Aorta (tissue), 5 donors: ENCODE results near the gene MMAB. TPM values are rescaled to one million over a fixed set of nuclear protein-coding genes. Genes with fewer than 3 reads are reported as not detected.

Experiments used
- ATAC-seq: fragments of 200-7000 bp; cut with Tn5 transposase; one replicate; pipeline ENCODE4 v1.9.1; 2022; ENCODE audit warnings: moderate library complexity; ENCODE audit not compliant: low FRiP score
- DNase-seq, 2 donors: peaks; one replicate each; pipeline ENCODE4 v3.0.0-alpha.2; 2020
- H3K27ac ChIP-seq, 2 donors: one replicate each; pipeline ENCODE4 v1.5.1; 2013; ENCODE audit warnings: low read length in 2 of 2, mild to moderate bottlenecking in 2 of 2, moderate library complexity in 2 of 2, control low read depth in 1 of 2, inconsistent platforms in 1 of 2, low read depth in 1 of 2
- H3K27me3 ChIP-seq, 2 donors: one replicate each; pipeline ENCODE4 v1.6.1; 2013; ENCODE audit warnings: control low read depth in 1 of 2, low read length in 1 of 2, mild to moderate bottlenecking in 1 of 2, moderate library complexity in 1 of 2; ENCODE audit not compliant: insufficient read depth in 2 of 2, control insufficient read depth in 1 of 2
- H3K36me3 ChIP-seq, 2 donors: one replicate each; pipeline ENCODE4 v1.6.1; 2013; ENCODE audit warnings: control low read depth in 1 of 2, low read length in 1 of 2, mild to moderate bottlenecking in 1 of 2; ENCODE audit not compliant: insufficient read depth in 2 of 2, control insufficient read depth in 1 of 2
- H3K4me1 ChIP-seq, 2 donors: one replicate each; pipeline ENCODE4 v1.6.1; 2013; ENCODE audit warnings: low read length in 2 of 2, control low read depth in 1 of 2, mild to moderate bottlenecking in 1 of 2, moderate library complexity in 1 of 2; ENCODE audit not compliant: insufficient read depth in 2 of 2, control insufficient read depth in 1 of 2
- H3K4me3 ChIP-seq, 2 donors: one replicate each; pipeline ENCODE4 v1.5.1; 2013; ENCODE audit warnings: low read length in 2 of 2, control low read depth in 1 of 2, mild to moderate bottlenecking in 1 of 2
- H3K9me3 ChIP-seq: one replicate; pipeline ENCODE4 v1.6.1; 2013; ENCODE audit warnings: mild to moderate bottlenecking, low read length; ENCODE audit not compliant: control insufficient read depth
- WGBS, 2 donors: extraction: QIAGEN DNeasy Blood & Tissue Kit; methylation state at CpG; one replicate each; pipeline ENCODE4 v1.1.7; 2013; 5-methylcytosine and 5-hydroxymethylcytosine counted together
- intact Hi-C, 2 donors: fragments of 100-400 bp; cut with DNase I; formaldehyde crosslinking; loops; one replicate each; pipeline versions ENCODE4 v1.14.2 to v1.15.0; 2022
- polyA plus RNA-seq, 2 donors: library from polyadenylated mRNA; stranded (reverse); fragments of 200-250 nt; gene quantifications; one replicate each; pipeline ENCODE4 v1.2.3, GENCODE V29; 2013
- total RNA-seq, 2 donors: library from RNA; stranded (reverse); fragmentation: NEBNext Ultra II Directional; extraction: Animal tissue kit (Norgen Biotek cat#: 25700); gene quantifications; one replicate each; pipeline ENCODE4 v1.2.1, GENCODE V29; 2021
- donor health status: healthy with polysubstance abuse.
- donor health status: Bipolar disorder and iron deficiency.
- donor health status: DM: no; HTN: no; CAD: no.
- donor health status: DM: no; HTN: no; CAD: no.
- donor health status: DM: yes; HTN: yes; CAD: no.

The MMAB gene
- total and polyA plus RNA-seq, 4 donors, result 17.8 to 32.8 (median 28.7) TPM

GRCh38 chr12:109557200-109557599 is 16.1 kb downstream of the MMAB start:
- intact Hi-C loops, result no loop called here
- Histone ChIP-seq H3K9me3 (no peaks in the 10 kb centered on the region), H3K27ac (no peak overlapping the region), H3K4me3 (no peak overlapping the region), H3K27me3 (no peaks in the 10 kb centered on the region), H3K36me3 (no peaks in the 10 kb centered on the region), H3K4me1 (no peaks in the 10 kb centered on the region)
- ATAC-seq (no peak), DNase-seq (no peak)
- WGBS, 2 donors, result 88% methylated on average over 10 of the region's 10 CpGs

GRCh38 chr12:109555431-109556315 is 17.6 kb downstream of the MMAB start:
- H3K27me3 ChIP-seq, result no peaks in the 10 kb centered on the region
- no peaks in the 10 kb centered on the region for H3K36me3 ChIP-seq
- 62 to 65% methylated on average over 18 of the region's 18 CpGs for WGBS, 2 donors
- H3K27ac ChIP-seq, result no peak overlapping the region
- DNase-seq, result no peak
- no peak overlapping the region for H3K4me3 ChIP-seq
- H3K4me1 ChIP-seq, result no peaks in the 10 kb centered on the region
- intact Hi-C loops, result no loop called here
- no peaks in the 10 kb centered on the region for H3K9me3 ChIP-seq
- no peak for ATAC-seq

GRCh38 chr12:109554761-109555160 is 18.5 kb downstream of the MMAB start:
- Histone ChIP-seq H3K27ac (no peak overlapping the region), H3K4me1 (no peaks in the 10 kb centered on the region), H3K4me3 (no peak overlapping the region), H3K36me3 (no peaks in the 10 kb centered on the region), H3K9me3 (no peaks in the 10 kb centered on the region), H3K27me3 (no peaks in the 10 kb centered on the region)
- DNase-seq (no peak), ATAC-seq (no peak)
- 65 to 70% methylated on average over 6 of the region's 6 CpGs for WGBS, 2 donors
- intact Hi-C loops, result no loop called here

- H3K9me3 ChIP-seq, result no peaks in the 10 kb centered on the region
- H3K36me3 ChIP-seq, result no peaks in the 10 kb centered on the region
- no peak for ATAC-seq
- no peaks in the 10 kb centered on the region for H3K27me3 ChIP-seq
- H3K4me3 ChIP-seq, result no peak overlapping the region
- H3K27ac ChIP-seq, result no peak overlapping the region
- H3K4me1 ChIP-seq, result no peaks in the 10 kb centered on the region
- no peak for DNase-seq
- WGBS, 2 donors, result 50% methylated on average over 16 of the region's 16 CpGs
- intact Hi-C loops, result no loop called here
Measured at GRCh38 chr12:109553906-109554500, 19.3 kb downstream of the MMAB start.

GRCh38 chr12:109553483-109553882 is 19.8 kb downstream of the MMAB start:
- H3K36me3 ChIP-seq, result no peaks in the 10 kb centered on the region
- DNase-seq (no peak), ATAC-seq (no peak)
- intact Hi-C loops, result no loop called here
- WGBS, 2 donors, result 77 to 80% methylated on average over 7 of the region's 7 CpGs
- H3K27ac ChIP-seq, result no peak overlapping the region
- no peaks in the 10 kb centered on the region for H3K4me1 ChIP-seq
- H3K4me3 ChIP-seq, result no peak overlapping the region
- H3K27me3 ChIP-seq, result no peaks in the 10 kb centered on the region
- no peaks in the 10 kb centered on the region for H3K9me3 ChIP-seq

- Histone ChIP-seq H3K9me3 (no peaks in the 10 kb centered on the region), H3K27ac (no peak overlapping the region), H3K36me3 (no peaks in the 10 kb centered on the region), H3K27me3 (no peaks in the 10 kb centered on the region), H3K4me3 (no peak overlapping the region), H3K4me1 (no peaks in the 10 kb centered on the region)
- ATAC-seq (no peak), DNase-seq (no peak)
- WGBS, 2 donors, result 58 to 64% methylated on average over 4 of the region's 4 CpGs
- intact Hi-C loops, result no loop called here
Measured at GRCh38 chr12:109552971-109553370, 20.3 kb downstream of the MMAB start.

GRCh38 chr12:109551108-109551507 is 22.2 kb downstream of the MMAB start:
- no peaks in the 10 kb centered on the region for H3K9me3 ChIP-seq
- H3K36me3 ChIP-seq, result no peaks in the 10 kb centered on the region
- no peaks in the 10 kb centered on the region for H3K27me3 ChIP-seq
- WGBS, 2 donors, result 83 to 88% methylated on average over 6 of the region's 6 CpGs
- H3K27ac ChIP-seq, result no peak overlapping the region
- no peaks in the 10 kb centered on the region for H3K4me1 ChIP-seq
- no peak for ATAC-seq
- intact Hi-C loops, result no loop called here
- no peak overlapping the region for H3K4me3 ChIP-seq
- no peak for DNase-seq

GRCh38 chr12:109550281-109550680 is 23.0 kb downstream of the MMAB start:
- intact Hi-C loops, result no loop called here
- no peaks in the 10 kb centered on the region for H3K4me1 ChIP-seq
- DNase-seq, result peak in 1 of 2 donors; percentile 9
- no peaks in the 10 kb centered on the region for H3K9me3 ChIP-seq
- no peak for ATAC-seq
- no peak overlapping the region for H3K27ac ChIP-seq
- 59 to 63% methylated on average over 12 of the region's 12 CpGs for WGBS, 2 donors
- no peak overlapping the region for H3K4me3 ChIP-seq
- no peaks in the 10 kb centered on the region for H3K27me3 ChIP-seq
- no peaks in the 10 kb centered on the region for H3K36me3 ChIP-seq
